ENCODE data around the gene ATP6V1A.

- TF ChIP-seq RARB (CRISPR knock-in tag; IDR thresholded peaks at IDR 0.05) (no peak), ZNF565 (CRISPR knock-in tag; conservative IDR thresholded peaks at IDR 0.05; ENCODE audit: low read depth) (no peak), PATZ1 (CRISPR knock-in tag; IDR thresholded peaks at IDR 0.05; ENCODE audit: borderline replicate concordance) (no peak), ZFP30 (CRISPR knock-in tag; IDR thresholded peaks at IDR 0.05) (no peak), ZNF70 (CRISPR knock-in tag; IDR thresholded peaks at IDR 0.05) (no peak), TSHZ2 (CRISPR knock-in tag; IDR thresholded peaks at IDR 0.05) (no peak), ZC3H10 (CRISPR knock-in tag; IDR thresholded peaks at IDR 0.05) (no peak), BACH2 (CRISPR knock-in tag; IDR thresholded peaks at IDR 0.05; ENCODE audit: borderline replicate concordance) (no peak), ARNTL (CRISPR knock-in tag; IDR thresholded peaks at IDR 0.05; ENCODE audit: borderline replicate concordance, low read depth) (no peak), SNAI2 (CRISPR knock-in tag; IDR thresholded peaks at IDR 0.05) (no peak), ZFP3 (CRISPR knock-in tag; IDR thresholded peaks at IDR 0.05) (no peak)
Measured at GRCh38 chr3:113751141-113751540, 4.3 kb downstream of the ATP6V1A start.

Measured in SK-N-SH treated with all-trans-retinoic acid at 6 μM for 48 hours (cell line).